HG02943 (cell line): ENCODE data around the gene SIGLEC9.
"Not testable (repeated sequence)": the region's sequence is repeated elsewhere in the genome, so short reads cannot be mapped to it uniquely, and the experiment has no call there.

Source experiments
- ATAC-seq: cut with Tn5 transposase; IDR thresholded peaks from one replicate; pipeline ENCODE4 v1.9.1; 2021; ENCODE audit warnings: mild to moderate bottlenecking, low read depth, moderate library complexity; ENCODE audit not compliant: unreplicated experiment

Gene SIGLEC9

DNA sequence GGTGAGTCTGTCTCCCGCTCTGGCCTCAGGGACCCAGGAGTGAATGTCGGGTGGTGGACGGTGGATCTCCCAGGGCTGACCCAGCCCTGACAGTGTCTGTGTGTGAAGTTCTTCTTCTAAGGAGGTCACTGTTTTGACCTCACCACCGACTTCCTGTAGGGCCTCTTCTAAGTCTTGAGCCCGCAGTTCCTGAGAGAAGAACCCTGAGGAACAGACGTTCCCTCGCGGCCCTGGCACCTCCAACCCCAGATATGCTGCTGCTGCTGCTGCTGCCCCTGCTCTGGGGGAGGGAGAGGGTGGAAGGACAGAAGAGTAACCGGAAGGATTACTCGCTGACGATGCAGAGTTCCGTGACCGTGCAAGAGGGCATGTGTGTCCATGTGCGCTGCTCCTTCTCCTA lies 17.4 kb downstream of the SIGLEC9 start, which contains the start of gene SIGLEC7:
SIGLEC7 (plus strand) TSS at position 183 of the 400 bp plus-strand sequence; CDS start at position 252, 69 bp downstream.
- ATAC-seq = no peak

DNA sequence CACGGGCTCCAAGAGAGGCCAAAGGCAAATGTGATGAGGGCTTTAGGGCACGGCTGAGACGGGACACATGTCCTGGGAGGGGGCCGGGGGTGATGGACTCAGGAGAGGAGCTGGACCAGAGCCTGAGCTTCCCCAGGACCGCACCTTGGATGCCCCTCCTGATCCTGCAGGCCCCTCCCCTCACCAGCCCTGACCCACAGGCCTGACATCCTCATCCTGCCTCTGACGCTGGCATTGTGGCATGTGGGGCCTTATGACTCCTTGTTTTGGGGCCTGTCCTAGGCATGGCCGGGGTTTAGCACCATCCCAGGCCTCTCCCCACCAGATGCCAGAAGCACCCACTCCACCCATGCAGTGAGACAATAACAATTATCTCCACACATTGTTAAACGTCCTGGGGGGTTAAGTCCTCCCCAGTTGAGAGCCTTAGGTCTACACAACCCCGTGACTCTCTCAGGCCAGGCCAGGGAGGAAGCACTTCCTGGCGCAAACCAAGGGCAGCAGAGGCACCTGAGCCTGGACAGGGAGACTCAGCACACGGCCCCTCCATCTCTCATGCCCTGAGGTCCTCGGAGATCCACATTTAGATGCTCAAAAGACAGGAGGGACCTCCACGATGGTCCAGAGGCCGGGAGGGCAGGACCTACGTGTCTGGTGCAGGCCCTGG lies 18.2 kb downstream of the SIGLEC9 start:
- not testable (repeated sequence) for ATAC-seq

DNA sequence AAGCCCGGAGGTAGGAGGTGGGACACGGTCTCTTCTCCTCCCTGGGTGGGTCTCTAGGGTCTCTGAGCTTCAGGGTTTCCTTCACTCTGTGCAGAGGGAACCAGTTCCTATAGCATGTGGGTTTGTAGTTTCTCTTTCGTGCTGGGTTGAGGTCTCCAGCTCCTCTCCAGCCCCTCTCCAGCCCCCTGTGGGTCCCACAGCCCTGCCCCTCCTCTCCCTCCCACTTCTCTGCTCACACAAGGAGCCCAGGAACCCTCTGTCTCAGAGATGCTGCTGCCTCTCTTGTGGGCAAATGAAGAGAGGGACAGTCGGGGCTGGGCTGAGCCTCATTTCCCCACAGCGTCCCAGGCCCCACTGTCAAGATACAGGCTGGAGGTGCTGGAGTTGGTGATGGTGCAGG lies 18.8 kb downstream of the SIGLEC9 start:
- ATAC-seq = no peak

DNA sequence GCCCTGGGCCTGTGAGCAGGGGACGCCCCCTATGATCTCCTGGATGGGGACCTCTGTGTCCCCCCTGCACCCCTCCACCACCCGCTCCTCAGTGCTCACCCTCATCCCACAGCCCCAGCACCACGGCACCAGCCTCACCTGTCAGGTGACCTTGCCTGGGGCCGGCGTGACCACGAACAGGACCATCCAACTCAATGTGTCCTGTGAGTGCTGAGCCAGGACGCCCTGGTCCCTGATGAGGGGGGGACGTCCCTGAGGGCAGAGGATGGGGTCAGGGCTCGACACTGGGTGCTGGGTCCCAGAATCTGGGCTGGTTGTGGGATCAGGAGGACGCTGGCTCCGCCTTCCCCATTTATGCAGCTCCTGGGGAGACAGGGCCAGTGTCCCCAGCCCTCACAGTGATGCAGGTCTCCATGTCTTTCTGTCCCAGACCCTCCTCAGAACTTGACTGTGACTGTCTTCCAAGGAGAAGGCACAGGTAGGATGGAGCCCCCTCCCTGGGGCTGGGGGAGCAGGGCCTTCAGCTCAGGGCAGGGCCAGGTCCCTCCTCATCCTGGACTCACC lies 19.9 kb downstream of the SIGLEC9 start:
- no peak for ATAC-seq

DNA sequence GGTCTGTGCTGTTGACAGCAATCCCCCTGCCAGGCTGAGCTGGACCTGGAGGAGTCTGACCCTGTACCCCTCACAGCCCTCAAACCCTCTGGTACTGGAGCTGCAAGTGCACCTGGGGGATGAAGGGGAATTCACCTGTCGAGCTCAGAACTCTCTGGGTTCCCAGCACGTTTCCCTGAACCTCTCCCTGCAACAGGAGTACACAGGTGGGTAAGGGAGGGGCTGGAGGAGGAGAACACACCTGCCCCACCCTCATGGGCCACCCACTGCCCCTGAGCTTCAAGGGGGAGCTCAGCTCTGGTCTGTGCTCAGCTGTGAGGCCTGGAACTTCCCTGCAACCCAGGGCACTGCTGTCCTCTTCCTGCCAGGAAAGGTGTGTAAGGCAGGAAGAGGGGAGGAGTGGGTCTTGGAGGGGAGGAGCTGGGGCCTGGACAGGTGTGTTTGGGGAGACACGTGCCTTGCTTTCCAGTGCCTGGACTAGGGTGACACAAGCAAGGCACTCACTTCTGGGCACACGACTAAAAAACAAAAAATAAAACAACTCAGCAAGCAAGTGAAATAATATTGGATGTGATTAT lies 21.3 kb downstream of the SIGLEC9 start:
- ATAC-seq = no peak

DNA sequence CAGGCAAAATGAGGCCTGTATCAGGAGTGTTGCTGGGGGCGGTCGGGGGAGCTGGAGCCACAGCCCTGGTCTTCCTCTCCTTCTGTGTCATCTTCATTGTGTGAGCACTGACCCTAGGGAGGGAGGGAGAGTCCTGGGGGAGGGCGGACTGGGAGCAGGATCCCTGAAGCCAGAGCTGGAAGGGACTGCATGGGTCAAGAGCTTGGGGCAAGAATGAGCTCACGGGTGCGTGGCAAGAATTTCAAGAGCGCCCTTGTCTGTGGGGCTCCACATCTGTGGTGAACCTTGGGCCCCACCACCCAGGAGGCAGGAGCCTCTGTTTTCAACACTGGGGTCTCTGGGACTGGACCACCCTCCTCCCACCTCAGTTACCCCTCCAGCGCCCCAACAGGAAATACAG lies 22.0 kb downstream of the SIGLEC9 start:
- ATAC-seq = no peak

DNA sequence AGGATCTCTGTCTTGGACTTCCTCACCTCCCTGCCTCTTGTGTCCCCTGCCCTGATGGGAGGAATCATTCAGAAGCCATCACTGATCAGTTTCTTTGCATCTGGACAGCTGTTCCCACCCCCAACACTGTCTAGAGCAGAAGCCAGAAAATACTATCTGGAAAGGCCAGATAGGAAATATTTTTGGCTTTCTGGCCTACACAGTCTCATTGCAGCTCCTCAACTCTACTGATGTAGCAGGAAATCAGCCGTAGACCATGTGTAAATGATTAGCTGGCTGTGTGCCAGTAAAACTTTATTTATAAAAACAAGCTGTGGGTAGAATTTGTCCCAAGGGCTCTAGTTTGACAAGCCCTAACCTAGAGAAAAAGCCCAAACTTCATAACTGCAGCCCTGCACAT lies 23.0 kb downstream of the SIGLEC9 start:
- no peak for ATAC-seq

DNA sequence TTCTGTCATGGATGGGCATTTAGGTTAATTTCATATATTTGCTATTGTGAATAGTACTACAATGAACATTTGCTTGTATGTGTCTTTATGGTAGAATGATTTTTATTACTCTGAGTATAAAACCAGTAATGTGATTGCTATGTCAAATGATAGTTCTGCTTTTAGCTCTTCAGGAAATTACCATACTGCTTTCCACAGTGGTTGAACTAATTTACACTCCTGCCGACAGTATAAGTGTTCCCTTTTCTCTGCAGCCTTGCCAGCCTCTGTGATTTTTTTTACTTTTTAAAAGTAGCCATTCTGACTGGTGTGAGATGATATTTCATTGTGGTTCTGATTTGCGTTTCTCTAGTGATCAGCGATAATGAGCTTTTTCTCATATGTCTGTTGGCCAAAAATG lies 23.9 kb downstream of the SIGLEC9 start:
- ATAC-seq = no peak

DNA sequence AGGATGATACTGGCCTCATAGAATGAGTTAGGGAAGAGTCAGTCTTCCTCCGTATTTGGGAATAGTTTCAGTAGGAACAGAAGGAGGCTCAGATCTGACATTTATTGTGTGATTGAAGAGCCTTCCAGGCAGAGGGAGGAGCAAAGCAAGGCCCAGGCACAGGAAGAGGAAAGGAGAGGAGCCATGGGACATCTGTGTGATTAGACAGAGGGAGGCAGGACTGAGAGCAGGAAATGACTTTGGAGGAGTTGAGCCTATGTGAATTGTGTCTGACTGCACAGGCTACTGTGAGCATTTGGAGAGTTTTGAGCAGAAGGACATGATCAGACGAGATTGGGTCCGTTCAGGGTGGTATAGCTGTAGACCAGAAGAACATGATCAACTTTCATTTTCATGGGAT lies 25.9 kb downstream of the SIGLEC9 start:
- no peak for ATAC-seq

DNA sequence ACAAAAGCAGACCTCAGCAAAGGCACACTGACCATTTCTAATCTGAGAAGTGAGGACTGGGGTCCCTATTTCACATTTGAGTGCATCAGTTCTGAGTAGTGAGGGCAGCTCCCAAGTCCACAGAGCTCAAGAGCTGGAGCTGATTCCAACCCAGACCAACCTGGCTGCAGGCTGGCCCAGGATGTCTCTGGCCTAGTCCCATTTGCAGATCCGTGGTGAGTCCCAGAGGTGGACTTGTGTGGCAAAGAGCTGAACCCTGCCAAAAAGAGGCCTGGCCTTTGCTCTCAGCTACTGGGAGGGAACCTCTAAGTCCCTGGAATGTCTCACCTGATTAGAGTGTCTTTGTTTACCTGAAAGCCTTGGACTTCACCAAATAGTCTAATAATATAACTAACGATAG lies 32.0 kb downstream of the SIGLEC9 start:
- no peak for ATAC-seq

DNA sequence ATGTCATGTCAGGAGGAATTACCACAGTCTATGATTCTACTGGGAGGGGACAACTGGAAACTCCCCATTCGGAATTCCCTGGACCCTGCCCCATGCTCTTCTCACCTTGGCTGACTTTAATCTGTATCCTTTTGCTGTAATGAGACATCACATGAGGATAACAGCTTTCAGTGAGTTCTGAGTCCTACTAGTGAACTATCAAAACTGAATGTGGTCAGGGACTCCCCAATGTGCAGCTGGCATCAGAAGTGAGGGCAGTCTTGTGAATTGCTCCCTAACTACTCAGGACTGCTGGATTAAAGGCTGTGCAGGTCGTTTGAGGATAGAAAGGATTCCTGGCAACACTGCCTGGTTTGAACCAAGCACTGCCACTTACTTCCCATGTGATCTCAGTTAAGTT lies 32.6 kb downstream of the SIGLEC9 start:
- ATAC-seq = no peak

DNA sequence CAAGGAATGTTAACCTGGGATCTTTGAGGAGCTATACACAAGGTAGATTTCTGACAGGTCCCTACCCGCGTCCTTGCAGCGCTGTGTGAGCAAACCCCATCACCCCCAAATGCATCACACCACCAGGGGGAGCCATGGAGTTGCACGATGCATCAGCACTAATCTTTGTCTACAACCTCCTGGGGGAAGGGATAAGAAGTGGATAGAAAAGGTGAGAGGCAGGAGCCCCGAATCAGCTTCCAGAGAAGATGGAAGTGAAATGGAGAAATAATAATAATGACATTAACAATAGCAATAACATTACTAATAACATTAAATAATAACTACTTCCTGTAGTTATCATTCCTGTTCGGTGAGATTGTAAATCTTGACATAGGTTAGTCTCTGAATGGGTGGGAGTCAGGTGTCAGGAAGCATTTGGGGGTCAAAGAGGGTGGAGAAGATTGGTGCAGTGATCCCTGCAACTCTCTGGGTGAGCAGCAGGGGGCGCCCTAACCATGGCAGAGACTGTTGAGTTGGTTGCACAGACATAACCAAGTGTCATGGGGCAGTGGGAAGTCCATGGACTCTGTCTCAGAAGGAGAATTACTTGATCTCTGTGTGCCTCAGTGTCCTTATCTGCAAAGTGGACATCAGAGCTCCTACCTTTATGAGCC lies 33.9 kb downstream of the SIGLEC9 start:
- no peak for ATAC-seq

DNA sequence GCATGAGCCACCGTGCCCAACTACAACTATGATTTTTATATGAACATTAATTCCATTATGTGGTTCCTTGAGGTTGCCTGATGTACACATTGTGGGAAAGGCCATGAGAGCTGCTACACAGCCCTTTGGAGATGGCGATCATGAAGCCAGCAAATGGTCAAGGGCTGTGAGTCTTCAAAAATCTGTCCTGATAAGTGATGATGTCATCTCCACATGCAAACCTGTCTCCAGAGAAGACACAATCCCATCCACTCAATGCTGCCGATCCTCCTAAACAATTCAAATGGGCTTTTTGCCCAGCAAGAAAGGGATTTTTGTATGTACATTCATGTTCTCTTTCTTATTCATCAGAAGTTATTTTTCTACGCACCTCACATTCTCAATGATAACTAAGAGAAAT lies 35.0 kb downstream of the SIGLEC9 start:
- no peak for ATAC-seq

DNA sequence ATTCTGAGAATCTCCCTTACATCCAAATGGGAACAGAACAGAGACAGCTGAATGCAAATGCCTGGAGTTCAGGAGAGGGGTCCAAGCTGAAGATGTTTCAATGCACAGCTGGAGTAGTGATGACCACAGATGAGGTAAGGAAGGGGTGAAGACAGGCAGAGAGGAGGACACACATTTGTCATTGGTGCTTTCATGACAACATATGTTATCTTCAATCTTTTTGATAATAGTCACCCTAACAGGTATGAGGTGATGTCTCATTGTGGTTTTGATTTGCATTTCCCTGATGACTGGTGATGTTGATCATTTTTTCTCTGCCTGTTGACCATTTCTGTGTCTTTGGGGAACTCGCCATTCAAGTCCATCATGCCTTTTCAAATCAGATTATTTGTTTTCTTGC lies 36.6 kb downstream of the SIGLEC9 start:
- no peak for ATAC-seq

DNA sequence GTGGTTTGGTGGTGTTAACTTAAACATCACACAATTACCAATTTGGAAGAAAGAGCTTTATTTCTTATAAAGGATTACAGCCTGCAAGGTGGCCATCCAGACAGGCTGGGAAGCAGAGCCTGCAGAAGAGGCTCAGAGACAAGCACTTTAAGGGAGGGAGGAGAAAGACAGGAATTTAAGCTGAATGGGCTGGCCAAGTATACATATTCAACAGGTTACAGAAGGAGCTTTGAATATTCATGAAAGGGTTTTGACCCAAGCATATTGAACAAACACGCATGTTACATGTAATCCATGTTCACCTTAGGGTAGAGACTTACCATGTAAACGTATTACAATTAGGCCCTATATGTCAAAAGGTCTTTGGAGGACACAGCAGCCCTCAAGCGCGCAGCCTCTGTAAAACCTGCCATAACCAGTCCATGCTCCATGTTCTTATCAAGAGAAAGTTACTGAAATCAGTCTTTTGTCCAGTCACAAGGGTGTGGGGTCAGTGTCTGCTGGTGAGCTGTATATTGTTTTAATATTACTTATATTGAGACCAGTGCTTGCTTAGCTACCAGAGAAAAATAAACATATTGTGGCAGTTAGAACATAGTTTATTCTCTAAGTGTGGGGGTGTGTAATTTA lies 37.3 kb downstream of the SIGLEC9 start:
- ATAC-seq = no peak

DNA sequence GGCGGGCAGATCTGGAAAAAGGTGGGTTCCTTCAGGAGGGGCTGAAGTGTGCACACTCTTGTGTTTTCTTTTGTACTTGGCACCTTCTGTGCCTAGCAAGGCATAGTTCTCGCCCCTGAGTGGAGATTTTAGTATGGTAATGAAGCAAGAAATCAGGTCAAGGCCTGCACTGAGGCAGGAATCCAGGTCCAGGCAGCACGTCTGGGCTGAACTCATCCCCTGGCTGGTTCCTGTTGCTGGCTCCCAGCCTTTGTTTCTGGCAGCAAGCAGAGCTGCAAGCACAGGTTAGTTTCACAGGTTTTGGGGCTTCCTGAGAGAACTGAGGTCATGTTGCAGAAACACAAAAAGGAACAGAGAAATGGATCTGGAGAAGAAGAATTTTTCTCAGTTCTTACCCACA lies 38.6 kb downstream of the SIGLEC9 start:
- no peak for ATAC-seq

DNA sequence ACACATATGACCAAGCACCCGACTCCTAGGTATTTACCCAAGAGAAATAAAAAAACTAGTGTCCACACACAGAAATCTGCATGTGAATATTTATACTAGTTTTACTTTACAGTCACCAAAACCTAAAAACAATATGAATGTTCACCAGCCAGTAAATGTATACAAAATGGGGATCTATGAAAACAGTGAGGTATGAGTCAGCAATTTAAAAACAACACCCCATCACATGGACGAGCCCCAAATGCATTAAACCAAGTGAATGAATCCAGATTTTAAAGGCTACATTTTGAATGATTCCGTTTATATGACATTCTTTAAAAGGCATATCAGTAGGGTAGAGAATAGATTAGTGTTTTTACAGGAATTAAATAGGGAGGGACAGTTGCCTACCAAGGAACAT lies 39.5 kb downstream of the SIGLEC9 start:
- no peak for ATAC-seq

DNA sequence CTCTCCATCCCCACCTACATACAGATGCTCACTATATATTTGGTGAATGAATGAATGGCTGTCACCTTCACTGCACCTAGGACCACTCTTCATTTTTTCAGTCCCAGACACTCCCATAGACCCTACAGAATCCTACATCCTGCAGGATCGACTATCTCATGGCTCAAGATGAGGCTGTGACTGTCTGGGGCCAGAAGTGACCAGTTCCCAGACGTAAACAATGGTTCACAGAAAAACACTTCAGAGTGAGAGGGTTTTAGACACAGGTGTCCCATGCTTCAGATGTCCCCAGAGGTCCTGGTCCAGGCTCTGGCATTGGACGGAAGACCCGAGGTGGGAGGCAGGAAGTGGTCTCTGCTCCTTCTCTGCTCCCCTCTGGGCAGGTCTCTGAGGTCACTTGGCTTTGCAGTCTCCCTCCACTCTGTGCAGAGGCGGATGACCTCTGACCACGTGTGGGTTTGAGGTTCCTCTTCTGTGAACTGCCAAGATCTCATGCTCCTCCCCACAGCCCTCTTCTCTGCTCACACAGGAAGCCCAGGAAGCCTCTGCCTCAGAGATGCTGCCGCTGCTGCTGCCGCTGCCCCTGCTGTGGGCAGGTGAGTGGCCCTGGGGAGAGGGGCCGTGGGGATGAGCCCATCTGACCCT lies 42.3 kb downstream of the SIGLEC9 start:
- ATAC-seq = no peak

DNA sequence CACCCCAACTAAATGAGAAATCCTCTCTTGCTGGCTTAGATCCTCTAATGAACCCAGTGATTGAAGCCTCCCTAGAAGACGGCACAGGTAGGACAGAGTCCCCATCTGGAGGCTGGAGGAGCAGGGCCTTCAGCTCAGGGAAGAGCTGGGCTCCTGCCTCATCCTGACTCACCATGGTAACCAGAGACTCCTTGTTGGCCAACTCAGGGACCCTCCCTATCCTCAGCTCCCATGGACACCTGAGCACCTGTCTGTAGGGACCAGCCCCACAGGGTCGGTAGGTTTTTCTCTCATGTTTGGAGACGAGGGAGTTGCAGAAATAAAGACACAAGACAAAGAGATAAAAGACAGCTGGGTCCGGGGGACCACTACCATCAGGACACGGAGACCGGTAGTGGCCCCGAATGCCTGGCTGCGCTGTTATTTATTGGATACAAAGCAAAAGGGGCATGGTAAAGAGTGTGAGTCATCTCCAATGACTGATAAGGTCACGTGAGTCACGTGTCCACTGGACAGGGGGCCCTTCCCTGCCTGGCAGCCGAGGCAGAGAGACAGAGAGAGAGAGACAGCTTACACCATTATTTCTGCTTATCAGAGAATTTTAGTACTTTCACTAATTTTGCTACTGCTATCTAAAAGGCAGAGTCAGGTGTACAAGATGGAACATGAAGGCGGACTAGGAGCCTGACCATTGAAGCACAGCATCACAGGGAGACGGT lies 44.0 kb downstream of the SIGLEC9 start:
- no peak for ATAC-seq

DNA sequence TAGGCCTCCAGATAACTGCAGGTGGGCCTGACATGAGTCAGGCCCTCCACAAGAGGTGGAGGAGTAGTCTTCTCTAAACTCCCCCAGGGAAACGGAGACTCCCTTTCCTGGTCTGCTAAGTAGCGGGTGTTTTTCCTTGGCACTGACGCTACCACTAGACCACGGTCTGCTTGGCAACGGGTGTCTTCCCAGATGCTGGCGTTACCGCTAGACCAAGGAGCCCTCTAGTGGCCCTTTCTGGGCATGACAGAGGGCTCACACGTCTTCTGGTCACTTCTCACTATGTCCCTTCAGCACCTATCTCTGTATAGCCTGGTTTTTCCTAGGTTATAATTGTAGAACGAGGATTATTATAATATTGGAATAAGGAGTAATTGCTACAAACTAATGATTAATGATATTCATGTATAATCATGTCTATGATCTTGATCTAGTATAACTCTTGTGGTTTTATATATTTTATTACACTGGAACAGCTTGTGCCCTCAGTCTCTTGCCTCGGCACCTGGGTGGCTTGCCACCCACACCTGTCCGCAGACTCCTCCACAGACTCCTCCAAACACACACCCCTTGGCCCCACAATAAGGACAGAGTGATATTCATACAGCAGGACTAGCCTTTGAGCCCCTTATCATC lies 44.7 kb downstream of the SIGLEC9 start:
- ATAC-seq = not testable (repeated sequence)
